ENCODE data around the gene DLX3.

The DLX3 gene

DNA sequence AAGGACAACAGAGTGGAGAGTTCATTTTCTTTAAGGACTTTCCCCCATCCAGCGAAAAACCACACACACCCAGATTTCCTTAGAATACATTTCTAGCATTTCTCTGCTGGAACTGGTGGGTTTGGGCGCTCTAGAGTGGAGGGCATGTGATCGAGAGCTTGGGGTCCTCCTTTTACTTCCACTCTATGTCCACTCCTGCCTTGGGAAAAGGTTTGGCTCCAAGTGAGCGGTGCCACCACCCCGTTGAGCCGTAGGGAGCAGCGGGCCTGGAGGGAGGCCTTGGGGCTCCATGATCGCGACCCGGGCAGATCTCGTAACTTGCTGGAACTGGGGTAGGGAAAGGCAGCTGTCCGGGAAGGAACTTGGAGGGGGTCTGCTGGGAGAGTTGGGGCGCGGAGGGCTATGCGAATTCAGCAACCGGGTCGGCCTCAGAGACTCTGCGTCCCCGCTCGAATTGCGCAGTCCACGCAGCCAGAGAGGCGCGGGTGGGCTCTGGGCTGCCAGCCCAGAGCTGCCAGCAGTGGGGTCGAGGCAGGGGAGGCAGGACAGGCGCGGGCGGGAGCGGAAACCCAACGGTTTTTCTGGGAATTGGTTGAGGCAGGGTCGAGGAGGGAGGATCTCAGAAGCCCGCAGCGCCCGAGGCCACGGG, 23.7 kb downstream of the DLX3 start:
- DNase-seq: no peak

DNA sequence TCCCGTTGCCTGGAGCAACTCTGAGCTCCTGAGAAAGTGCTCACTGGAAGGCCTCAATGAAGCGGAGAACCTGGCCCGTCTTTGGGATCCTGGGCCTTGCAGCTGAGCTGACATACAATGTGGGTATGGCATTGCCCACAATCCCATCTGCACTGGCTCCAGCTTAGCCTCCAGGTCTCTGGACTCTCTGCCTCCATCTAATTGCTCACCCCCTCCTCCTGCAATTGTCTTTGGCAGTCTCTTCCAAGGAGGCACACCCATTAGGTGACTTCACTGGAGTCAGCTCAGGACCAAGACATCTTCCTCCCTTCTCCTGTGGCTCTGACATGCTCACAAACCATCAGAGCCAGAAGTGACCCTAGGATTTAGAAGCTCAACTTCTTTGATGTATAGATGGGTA, 24.5 kb downstream of the DLX3 start:
- DNase-seq: no peak

DNA sequence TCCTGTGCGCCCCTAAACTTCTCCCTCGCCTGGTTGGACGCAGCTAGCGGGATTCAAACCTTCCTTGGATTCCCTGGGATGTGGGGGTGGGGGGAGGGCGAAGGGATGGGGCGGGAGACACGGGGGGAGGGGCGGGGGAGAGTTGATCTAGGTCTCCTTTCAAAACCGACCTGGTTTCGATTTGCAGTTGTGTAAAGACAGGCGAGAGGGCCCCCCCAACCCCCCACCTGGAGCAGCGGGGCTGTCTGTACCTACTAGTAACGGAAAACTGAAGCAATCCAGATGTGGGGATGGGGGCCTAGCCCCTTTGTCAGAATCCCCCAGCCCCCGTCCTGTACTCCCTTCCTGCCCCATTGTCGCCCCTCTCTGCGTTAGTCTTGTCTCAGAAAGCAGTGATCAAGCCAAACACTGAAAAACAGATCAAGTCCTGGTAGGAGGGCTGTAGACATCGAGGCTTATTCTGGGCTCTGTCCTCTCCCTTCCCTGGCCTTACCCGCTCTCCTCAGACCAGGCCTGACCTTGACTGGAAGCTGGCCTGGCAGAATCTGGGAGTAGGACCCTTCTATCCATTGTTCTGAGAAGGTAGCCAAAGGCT, 25.1 kb downstream of the DLX3 start:
- peak; percentile 19 for DNase-seq

DNA sequence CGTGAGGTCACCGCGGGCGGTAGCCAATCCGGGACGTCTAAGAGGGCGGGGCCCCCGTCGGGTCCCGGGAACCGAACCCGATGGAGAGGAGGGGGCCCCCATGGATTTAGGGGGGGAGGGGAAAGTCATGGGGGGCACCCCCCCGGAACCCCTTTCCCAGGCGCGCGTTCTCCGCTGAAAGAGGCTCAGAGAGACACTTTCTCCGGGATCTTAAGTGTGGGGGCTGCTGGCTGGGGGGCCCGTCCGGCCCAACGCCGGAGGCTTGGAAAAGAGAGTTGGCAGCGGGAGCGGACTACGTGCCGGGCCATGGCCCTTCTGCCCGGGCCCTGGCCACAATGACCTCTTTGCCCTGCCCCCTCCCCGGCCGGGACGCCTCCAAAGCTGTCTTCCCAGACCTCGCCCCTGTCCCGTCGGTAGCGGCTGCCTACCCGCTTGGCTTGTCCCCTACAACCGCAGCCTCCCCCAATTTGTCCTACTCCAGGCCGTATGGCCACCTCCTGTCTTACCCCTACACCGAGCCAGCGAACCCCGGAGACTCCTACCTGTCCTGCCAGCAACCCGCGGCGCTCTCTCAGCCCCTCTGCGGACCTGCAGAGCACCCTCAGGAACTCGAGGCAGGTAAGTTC, 25.8 kb downstream of the DLX3 start, which contains the start of gene DLX4:
Gene DLX4 (plus strand): TSS at position 57 of the 626 bp plus-strand sequence. CDS start 279 bp downstream, at position 336.
- DNase-seq: peak; percentile 38

DNA sequence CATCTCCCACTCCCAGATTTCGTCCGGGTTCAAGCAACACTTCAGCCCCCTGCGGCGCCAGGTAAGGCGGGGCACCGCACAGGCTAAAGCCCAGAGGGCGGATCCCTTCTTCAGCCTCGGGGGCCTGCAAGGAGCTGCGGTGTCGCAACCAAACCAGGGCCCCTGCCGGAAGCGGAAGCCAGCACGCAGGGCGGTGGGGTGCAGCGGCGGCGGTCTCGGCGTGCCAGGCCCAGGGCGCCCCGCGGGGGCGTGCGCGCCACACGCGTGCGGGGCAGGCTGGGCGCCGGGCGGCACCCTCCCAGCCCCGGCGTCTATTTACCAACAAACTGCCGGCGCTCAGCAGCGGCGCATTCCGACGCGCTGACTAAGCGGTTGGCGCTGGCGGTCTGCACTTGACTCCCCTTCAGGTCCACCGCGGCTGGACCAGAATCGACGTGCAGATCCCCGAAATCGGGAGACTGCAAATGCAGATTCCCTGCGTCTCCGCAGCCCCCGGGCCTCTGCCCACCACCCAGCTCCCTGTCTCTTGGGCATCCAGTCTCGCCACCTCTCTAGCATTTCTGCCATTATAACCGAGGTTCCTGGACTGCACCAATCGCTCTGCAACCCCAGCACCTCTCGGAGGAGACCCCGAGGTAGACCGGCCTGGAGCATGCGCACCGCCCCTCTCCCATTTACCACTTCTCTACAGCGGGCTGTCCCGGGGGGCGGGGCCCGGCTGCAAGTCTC, 26.5 kb downstream of the DLX3 start:
- peak; percentile 76 for DNase-seq

DNA sequence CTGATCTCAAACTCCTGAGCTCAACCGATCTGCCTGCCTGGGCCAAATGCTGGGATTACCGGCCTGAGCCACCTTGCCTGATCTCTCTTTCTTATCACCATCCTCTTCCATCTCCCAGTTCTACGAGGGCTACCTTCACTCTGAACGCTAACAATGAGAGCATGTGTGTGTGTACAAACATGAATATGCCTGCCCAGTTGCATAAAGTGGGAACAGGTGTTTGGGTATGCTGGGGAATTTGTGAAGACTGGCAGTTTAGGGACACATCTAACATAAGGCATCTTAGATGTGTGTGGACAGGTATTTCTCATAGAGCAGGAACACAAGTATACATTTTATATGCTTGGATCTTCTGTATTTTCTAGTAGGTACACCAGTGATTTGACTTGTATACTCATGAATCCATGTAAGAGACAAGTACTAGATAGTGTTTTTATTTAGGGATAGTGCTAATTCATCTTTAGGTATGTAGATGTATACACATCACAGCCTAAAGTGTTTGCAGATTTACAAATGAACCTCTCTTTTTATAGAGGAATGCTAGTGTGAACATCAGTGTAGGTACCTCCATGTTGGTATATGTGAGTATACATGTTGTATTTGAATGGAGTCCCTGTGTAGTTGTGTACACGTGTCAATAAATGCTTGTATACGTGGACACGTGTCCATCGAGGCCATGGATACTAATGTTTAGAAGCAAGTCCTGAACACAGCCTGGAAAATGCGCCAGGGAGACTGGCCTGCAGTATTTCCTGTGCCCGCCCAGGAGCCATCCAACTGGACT, 27.2 kb downstream of the DLX3 start:
- DNase-seq: no peak

DNA sequence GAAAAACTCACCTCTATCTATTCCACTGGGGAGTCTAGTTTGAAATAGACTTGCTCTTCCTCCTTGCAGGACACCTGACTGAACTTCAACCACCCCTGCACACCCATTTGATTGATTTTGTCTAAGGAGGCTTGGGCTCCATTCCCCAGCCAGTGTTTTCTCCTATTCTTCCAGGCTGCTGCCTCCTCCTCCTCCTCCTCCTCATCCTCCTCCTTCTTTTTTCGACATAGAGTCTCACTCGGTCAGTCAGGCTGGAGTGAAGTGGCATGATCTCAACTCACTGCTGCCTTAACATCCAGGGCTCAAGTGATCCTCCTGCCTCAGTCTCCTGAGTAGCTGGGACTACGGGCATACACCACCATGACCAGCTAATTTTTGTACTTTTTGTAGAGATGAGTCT, 27.8 kb downstream of the DLX3 start:
- no peak for DNase-seq

DNA sequence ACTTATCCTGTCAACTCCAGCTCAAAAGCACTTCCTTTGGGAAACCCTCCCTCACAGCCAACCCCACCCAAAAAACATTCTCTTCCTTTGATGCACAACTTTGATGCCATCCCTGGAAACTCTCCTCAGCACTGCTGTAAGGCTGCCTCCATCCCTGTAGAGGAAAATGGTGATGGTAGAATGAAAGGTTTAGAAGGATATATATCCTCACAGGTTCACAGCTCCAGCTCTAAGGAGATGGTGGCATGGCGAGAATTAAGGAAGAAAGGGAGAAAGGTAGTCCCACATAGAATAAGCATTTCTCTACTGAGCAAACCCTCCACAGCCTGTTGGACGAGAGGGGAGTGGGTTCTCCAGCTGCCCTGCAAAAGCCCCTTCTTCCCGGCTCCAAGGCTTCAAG, 28.3 kb downstream of the DLX3 start:
- no peak for DNase-seq

DNA sequence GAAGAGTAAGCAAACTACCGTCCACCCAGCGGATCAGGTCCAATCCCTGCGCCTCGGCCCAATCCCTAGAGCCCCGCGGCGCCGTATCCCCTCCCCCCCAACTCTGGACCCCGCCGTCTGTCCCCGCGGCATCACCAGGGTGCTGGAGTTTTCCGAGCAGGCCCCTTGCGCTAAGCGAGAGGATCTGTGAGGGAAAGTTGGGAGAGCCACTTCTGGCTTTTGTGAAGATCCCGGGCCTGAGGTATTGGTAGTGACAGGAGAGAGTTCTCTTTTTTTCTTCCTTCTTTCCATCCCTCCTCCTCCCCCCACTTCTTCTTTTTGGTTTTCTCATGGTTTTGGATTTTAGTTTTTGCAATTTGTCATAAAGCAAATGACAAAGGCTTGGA, 29.5 kb downstream of the DLX3 start:
- no peak for DNase-seq

DNA sequence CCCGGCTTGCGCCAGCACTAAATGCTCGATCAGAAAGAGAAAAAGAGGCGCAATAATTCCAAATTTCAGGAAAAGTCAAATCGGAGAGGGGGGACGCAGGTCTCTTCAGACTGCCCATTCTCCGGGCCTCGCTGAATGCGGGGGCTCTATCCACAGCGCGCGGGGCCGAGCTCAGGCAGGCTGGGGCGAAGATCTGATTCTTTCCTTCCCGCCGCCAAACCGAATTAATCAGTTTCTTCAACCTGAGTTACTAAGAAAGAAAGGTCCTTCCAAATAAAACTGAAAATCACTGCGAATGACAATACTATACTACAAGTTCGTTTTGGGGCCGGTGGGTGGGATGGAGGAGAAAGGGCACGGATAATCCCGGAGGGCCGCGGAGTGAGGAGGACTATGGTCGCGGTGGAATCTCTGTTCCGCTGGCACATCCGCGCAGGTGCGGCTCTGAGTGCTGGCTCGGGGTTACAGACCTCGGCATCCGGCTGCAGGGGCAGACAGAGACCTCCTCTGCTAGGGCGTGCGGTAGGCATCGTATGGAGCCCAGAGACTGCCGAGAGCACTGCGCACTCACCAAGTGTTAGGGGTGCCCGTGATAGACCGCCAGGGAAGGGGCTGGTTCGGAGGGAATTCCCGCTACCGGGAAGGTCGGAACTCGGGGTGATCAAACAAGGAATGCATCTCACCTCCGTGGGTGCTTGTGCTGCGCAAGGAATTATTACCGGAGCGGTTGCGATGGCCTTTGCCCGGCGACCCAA, 30.1 kb downstream of the DLX3 start:
- peak; percentile 50 for DNase-seq

DNA sequence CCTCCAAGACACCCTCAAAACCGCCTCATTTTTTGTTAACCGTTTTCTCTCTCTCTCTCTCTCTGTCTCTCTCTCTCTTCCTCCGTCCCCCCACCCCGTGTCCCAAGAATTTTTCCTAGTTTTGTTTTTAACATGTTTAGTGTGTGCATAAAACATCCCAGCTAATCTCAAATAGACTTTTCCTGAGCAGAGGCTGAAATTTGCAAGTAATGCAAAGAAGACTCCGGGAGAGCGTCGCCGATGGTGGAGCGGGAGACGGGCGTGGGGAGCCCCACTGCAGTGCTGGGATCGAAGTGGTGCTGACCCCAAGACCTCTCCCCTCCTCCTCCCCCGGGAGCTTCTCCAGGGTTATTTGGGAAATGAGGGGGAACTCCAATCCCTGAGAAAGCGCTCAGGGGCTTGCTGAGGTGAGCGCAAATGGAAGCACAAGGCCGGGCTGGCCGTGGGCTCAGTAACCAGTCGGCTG, 30.7 kb downstream of the DLX3 start:
- no peak for DNase-seq

DNA sequence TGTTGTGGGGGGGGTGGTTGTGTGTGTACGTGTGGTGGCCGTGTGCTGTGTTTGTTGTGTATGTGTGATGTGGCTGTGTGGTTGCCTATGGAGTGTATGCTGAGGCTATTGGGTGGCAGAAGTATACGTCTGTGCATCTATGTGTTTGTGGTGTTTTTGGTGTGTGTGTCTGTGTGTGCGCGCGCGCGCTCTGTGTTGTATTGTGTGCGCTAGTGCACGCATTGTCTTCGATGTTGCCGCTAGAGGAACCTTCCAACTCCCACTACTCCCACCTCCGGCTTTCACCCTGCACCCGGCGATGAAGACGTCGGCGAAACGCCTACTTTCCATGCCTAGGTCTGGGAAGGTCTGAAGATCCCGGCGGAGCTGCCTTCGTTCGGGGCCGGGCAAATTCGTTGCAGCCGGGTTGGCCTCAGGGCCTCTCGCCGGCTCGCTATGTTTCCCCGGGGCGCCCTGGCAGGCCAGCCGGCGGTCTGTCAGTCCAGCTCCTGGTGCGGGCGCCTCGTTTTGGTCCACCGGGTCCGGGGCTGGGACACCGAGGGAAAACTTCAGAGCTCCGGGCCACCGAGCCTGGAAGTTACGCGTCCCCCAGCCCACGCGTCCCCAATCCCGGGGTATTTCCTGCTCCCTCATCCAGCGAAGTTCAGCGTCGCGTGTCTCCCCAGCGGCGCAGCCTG, 31.3 kb downstream of the DLX3 start:
- DNase-seq: peak; percentile 5

DNA sequence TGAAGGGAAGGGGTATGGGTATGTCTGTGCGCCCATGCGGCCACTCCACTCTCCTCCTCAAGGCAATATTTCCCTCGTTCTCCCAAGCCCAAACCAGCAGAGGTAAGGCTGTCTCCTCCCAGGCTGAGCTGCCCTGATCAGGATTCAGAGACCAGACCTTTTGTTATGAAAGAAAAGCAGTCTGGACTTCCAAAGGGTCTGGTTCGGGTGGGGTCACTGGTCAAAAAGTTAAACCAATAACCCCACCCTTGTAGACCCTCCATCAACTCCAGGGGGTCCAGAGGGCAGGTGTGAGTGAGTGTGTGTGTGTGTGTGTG, 31.8 kb downstream of the DLX3 start:
- DNase-seq: no peak

DNA sequence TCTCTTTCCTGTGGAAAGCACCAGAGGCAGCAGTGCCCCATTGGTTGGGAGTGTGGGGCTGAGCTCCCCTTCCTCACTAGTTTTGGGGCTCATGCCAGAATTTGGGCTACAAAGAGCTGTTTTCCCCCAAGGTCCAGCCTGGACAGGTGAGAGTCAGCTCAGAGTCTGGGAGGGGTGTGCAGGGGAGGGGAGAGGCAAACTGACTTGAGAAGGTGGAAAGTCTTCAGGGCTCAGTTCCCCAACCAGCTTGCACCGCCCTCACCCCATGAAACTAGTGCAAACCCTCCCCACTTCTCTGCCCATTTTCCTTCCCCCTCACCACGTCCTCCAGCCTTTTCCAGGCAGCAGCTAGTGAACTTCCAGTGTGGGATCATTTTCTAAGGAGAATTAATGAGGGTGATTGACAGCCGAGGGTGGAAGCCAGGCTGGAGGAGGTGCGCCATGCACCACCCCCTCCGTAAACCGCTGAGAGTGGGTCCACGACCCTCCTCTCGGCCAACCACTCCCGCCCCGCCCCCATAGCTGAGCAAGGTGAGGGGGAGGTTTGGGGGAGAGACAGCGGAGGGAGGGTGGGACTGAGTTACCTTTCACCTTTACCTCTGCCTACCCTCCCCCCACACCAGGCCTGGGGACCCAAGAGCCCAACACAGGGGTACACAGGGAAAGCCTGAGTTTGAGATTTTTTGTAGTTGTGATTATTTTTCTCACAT, 32.3 kb downstream of the DLX3 start:
- no peak for DNase-seq

DNA sequence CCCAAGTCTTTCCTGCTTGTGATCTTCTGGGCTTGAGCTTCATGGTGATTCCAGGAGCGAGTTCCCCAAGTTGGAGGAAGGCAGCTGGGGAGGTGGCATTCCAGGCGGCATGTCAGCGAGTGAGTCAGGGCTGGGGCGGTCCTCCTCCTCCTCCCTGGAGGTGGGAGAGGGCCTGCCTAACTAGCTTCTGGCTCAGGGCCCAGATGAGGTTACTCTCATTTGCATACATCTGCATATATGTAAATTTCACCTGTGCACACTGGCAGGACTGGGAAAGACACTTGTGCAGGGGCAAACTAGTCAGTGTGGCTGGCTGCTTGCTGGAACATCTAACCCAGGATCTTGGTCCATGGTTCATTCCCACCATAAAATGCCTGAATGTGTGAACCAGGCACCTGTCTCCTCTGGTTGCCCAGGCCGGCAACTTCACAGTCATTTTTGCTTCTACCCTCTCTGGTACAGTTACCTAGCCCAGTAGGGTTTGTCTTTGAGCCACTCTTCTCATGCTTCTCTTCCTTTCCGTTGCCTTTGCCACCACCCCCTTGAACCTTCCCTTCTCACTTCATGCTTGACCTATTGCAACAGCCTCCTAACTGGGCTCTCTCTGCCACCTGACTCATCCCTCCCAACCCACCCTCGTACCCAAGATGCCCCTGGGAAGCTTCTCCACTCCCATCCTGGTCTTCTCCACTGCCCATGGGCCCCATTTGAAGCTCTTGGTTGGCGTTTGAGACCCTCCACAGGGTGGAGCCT, 35.7 kb downstream of the DLX3 start:
- DNase-seq: no peak

DNA sequence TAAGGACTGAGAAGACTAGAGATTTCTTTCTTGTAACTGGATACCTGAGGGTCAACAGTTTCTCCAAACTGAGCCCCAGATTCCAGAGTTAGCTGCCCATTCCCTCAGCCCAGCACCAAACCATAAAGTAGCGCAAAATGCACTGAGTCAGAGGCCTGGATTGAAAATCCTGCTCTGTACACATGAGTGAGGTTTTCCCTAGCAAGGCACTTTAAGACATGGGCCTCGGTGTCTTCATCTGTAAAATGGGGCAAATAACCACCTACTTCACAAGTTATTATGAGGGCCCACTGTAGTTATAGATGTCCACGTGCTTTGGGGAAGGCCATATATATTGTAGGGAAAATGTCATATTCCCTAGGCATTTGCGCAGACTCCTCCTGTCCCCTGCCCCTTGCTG, 36.3 kb downstream of the DLX3 start:
- no peak for DNase-seq

DNA sequence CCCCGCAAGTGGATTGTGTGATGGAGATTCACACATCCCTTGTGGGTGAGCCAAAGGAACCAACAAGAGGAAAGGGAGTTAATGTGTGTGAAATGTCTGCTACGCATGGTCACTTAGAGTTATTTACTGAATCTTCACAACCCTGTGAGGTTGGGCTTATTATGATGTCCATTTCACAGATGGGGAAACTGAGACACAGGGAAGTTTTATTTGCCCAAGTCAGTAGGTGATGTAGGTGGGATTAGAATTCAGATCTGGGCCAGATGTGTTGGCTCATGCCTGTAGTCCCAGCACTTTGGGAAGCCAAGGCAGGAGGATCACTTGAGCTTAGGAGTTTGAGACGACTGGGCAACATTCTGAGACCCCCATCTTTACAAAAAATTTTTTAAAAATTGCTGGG, 37.7 kb downstream of the DLX3 start:
- no peak for DNase-seq

DNA sequence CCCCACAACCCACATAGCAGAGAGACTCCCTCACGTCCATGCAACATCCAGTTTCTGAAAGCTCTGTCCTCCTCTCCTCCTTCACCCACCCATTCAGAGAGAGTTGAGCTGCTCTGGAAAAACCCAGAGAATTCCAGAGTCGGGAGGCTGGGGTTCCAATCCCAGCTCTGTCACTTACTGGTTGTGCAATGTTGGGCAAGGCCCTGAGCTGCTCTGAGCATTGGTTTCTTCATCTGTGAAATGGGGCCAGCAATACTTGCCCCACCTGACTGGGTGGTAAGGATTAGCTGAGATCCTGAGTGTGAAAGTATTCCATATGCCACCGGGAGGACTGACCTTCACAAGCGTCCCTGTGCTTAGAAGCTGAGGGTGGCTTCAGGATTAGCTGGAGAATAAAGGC, 38.2 kb downstream of the DLX3 start:
- DNase-seq: no peak

DNA sequence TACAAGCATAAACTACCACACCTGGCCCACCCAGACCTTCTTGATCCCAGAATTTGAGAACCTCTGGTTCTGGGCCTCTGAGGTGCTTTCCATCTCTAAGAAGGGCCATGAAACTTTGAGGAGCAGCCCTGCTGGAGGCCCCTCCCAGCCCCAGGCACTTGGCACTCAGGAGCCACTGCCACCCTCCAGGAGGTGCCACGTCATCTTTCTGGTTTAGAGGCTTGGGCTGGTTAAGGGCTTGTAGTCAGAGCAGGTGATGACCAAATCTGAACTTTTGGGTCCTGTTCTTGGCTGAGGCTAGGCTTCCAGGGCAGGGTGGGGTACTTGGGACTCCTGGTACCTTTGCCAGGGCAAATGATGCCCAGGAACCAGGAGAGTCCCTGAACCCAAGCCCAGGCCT, 39.9 kb downstream of the DLX3 start:
- no peak for DNase-seq

DNA sequence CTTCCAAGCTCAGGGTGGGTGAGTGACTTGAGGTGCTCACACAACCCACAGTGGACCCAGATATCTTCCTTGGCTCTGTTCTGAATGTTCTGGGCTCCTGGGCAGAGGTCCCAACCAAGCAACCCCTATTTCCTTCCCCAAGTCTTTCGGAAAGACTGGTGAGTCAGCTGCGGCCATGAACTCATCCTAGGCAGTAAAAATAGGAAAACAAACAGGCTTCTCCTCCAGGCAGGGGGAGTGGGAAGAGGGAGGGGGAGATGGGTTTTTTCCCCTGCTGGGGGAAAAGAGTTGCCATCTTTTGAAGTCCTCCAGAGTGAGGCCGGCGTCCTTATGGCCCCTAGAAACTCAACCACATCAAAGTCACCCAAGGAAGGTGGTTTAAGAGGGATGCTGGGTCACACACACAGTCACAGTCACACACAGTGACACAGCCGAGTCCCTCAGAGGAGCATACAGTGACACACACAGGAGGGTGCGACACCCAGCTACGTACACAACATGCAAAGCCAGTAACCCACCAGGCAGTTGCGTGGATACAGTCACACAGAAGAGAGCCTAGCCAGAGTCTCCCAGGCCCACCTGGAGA, 42.0 kb downstream of the DLX3 start:
- DNase-seq: no peak
